Stomach smooth muscle (tissue), 2 donors: ENCODE measurements around the gene PLCG2.

Source experiments
- H3K27ac ChIP-seq: one replicate; pipeline ENCODE4 v1.7.0; 2013; ENCODE audit warnings: mild to moderate bottlenecking, low read length, inconsistent platforms
- H3K27me3 ChIP-seq, 2 donors: one replicate each; pipeline ENCODE4 v1.7.0; 2013; ENCODE audit warnings: low read length in 2 of 2; ENCODE audit not compliant: insufficient read depth in 2 of 2, control insufficient read depth in 1 of 2
- H3K36me3 ChIP-seq, 2 donors: one replicate each; pipeline ENCODE4 v1.7.0; 2013; ENCODE audit warnings: low read length in 2 of 2; ENCODE audit not compliant: control insufficient read depth in 2 of 2, insufficient read depth in 2 of 2
- H3K4me1 ChIP-seq: one replicate; pipeline ENCODE4 v1.7.0; 2013; ENCODE audit warnings: low read length; ENCODE audit not compliant: control insufficient read depth, insufficient read depth
- H3K4me3 ChIP-seq, 2 donors: one replicate each; pipeline ENCODE4 v1.7.0; 2013; ENCODE audit warnings: low read length in 2 of 2
- H3K9ac ChIP-seq, 2 donors: one replicate each; pipeline ENCODE4 v1.7.0; 2013; ENCODE audit warnings: low read length in 2 of 2, mild to moderate bottlenecking in 1 of 2
- H3K9me3 ChIP-seq, 2 donors: one replicate each; pipeline ENCODE4 v1.7.0; 2013; ENCODE audit warnings: low read length in 2 of 2; ENCODE audit not compliant: control insufficient read depth in 2 of 2
- donor health status: healthy.
- donor health status: Pancreatic carcinoma.

Gene PLCG2

DNA sequence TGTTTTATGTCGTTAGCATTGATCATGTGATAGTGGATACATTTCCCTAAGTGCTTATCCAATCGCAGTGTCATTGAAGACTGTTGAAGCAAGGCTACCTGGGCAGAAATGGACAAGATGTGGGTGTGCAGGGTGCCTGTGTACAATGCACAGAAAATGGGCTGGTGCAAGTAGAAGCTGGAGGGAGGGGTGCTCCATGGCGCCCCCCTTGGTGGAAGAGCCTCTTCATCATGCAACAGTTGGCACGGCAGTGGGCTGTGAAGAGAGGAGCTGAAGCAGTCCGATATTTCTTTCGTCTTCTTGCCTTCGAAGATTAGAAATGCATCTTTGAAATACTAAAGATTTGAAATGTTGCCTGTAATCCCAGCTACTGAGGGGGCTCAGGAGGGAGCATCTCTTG is 100.5 kb downstream of the PLCG2 start:
- no peak overlapping the region for H3K27ac ChIP-seq
- no peak overlapping the region for H3K4me3 ChIP-seq
- H3K9me3 ChIP-seq, result no peaks in the 10 kb centered on the region
- no peaks in the 10 kb centered on the region for H3K4me1 ChIP-seq
- H3K27me3 ChIP-seq, result peaks cover 0 to 2% of the 10 kb centered on the region in 2 donors
- no peaks in the 10 kb centered on the region for H3K36me3 ChIP-seq
- no peak overlapping the region for H3K9ac ChIP-seq

DNA sequence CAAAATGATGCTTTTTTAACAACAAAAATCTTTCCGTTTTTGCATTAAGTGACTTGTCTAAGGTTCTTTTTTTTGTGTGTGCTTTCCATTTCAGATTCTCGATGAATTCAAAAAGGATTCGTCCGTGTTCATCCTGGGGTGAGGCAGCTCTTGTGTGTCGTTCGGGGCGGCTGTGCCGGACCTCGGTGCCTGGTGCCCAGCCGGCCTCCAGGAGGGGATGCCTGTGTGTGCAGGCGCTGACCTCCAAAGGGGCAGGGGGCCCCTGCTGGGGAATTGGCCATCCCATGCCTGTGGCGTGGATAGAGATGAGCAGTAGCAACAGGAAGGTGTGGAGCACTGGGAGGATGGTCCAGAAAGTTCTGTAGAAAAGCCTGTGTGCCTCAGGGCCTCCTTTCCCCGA is 101.7 kb downstream of the PLCG2 start:
- no peaks in the 10 kb centered on the region for H3K4me1 ChIP-seq
- H3K27ac ChIP-seq, result no peak overlapping the region
- no peaks in the 10 kb centered on the region for H3K9me3 ChIP-seq
- H3K4me3 ChIP-seq, result no peak overlapping the region
- peaks cover 0 to 2% of the 10 kb centered on the region in 2 donors for H3K27me3 ChIP-seq
- H3K9ac ChIP-seq, result no peak overlapping the region
- H3K36me3 ChIP-seq, result no peaks in the 10 kb centered on the region

GRCh38 chr16:81881228-81881627 is 102.1 kb downstream of the PLCG2 start:
- Histone ChIP-seq H3K4me3 (no peak overlapping the region), H3K4me1 (no peaks in the 10 kb centered on the region), H3K9ac (no peak overlapping the region), H3K9me3 (no peaks in the 10 kb centered on the region), H3K36me3 (no peaks in the 10 kb centered on the region), H3K27me3 (peaks cover 0 to 2% of the 10 kb centered on the region in 2 donors), H3K27ac (no peak overlapping the region)

DNA sequence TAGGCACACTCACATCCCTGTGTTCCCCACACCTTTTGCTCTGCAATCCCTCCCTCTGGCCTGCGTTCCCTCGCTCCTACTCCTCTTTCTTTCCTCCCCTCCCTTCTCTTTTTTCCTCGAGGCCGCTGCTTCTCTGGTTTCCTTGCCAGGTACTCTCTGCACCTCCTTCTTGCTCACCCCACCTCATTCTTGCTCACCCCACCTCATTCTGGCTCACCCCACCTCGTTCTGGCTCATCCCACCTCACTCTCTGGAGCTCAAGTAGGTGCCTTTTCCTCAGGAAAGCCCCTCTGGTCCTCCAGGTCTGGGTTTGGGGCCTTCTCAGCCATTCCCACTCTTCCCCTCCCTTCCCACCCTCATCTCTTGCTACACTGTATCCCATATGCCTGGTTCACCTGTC is 103.5 kb downstream of the PLCG2 start:
- H3K4me1 ChIP-seq, result no peaks in the 10 kb centered on the region
- H3K27me3 ChIP-seq, result peaks cover 0 to 2% of the 10 kb centered on the region in 2 donors
- H3K9ac ChIP-seq, result no peak overlapping the region
- no peak overlapping the region for H3K4me3 ChIP-seq
- no peak overlapping the region for H3K27ac ChIP-seq
- no peaks in the 10 kb centered on the region for H3K36me3 ChIP-seq
- H3K9me3 ChIP-seq, result no peaks in the 10 kb centered on the region

DNA sequence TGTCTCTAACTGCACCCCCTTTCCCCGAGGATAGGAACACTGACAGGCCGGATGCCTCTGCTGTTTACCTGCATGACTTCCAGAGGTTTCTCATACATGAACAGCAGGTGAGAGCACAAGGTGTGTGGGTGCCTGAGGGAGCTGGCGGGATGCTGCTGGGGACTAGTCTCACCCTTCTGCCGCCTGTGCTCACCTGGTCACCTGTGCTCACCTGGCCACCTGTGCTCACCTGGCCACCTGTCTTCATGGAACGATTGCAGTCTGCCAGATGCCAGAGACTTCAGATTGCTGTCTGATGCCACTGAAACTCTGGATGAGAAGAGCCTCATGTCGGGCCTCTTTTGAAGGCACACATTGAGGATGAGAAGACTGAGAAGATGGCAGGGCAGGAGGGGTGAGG is 104.1 kb downstream of the PLCG2 start:
- no peaks in the 10 kb centered on the region for H3K36me3 ChIP-seq
- no peak overlapping the region for H3K27ac ChIP-seq
- H3K9ac ChIP-seq, result no peak overlapping the region

GRCh38 chr16:81885976-81886586 is 107.0 kb downstream of the PLCG2 start:
- Histone ChIP-seq H3K9ac (no peak overlapping the region), H3K9me3 (no peaks in the 10 kb centered on the region), H3K27me3 (no peaks in the 10 kb centered on the region), H3K36me3 (no peaks in the 10 kb centered on the region), H3K4me1 (no peaks in the 10 kb centered on the region), H3K27ac (no peak overlapping the region), H3K4me3 (no peak overlapping the region)

More for the DNA sequence above, 104.1 kb downstream of the PLCG2 start:
- Histone ChIP-seq H3K4me1 (no peaks in the 10 kb centered on the region), H3K4me3 (no peak overlapping the region), H3K27me3 (peaks cover 0 to 2% of the 10 kb centered on the region in 2 donors), H3K9me3 (no peaks in the 10 kb centered on the region)

- Histone ChIP-seq H3K9me3 (no peaks in the 10 kb centered on the region), H3K27ac (no peak overlapping the region), H3K9ac (no peak overlapping the region), H3K27me3 (no peaks in the 10 kb centered on the region), H3K4me3 (no peak overlapping the region), H3K4me1 (no peaks in the 10 kb centered on the region), H3K36me3 (no peaks in the 10 kb centered on the region)
Observed at GRCh38 chr16:81888520-81889394, 109.7 kb downstream of the PLCG2 start.

GRCh38 chr16:81891736-81892364 is 112.8 kb downstream of the PLCG2 start:
- no peaks in the 10 kb centered on the region for H3K36me3 ChIP-seq

GRCh38 chr16:81894592-81894991 is 115.5 kb downstream of the PLCG2 start:
- Histone ChIP-seq H3K4me1 (no peaks in the 10 kb centered on the region), H3K9ac (no peak overlapping the region), H3K36me3 (no peaks in the 10 kb centered on the region), H3K9me3 (no peaks in the 10 kb centered on the region), H3K4me3 (no peak overlapping the region), H3K27me3 (no peaks in the 10 kb centered on the region), H3K27ac (no peak overlapping the region)

More at GRCh38 chr16:81891736-81892364, 112.8 kb downstream of the PLCG2 start:
- no peaks in the 10 kb centered on the region for H3K9me3 ChIP-seq
- H3K4me3 ChIP-seq, result no peak overlapping the region
- no peak overlapping the region for H3K9ac ChIP-seq
- H3K27me3 ChIP-seq, result no peaks in the 10 kb centered on the region
- H3K4me1 ChIP-seq, result no peaks in the 10 kb centered on the region
- no peak overlapping the region for H3K27ac ChIP-seq

GRCh38 chr16:81896902-81897301 is 117.8 kb downstream of the PLCG2 start:
- H3K27ac ChIP-seq, result no peak overlapping the region
- no peaks in the 10 kb centered on the region for H3K27me3 ChIP-seq
- no peak overlapping the region for H3K4me3 ChIP-seq
- H3K9me3 ChIP-seq, result no peaks in the 10 kb centered on the region
- no peaks in the 10 kb centered on the region for H3K36me3 ChIP-seq
- H3K4me1 ChIP-seq, result no peaks in the 10 kb centered on the region
- no peak overlapping the region for H3K9ac ChIP-seq
